Vagina (tissue), 2 donors: ENCODE measurements around the gene PARD3. TPM values are rescaled to one million over a fixed set of nuclear protein-coding genes. Genes with fewer than 3 reads are reported as not detected.
"Not testable (repeated sequence)": the region's sequence is repeated elsewhere in the genome, so short reads cannot be mapped to it uniquely, and the experiment has no call there.

Experiments used
- DNase-seq, 2 donors: peaks; one replicate each; pipeline ENCODE4 v3.0.0-alpha.2; 2017; ENCODE audit errors: extremely low spot score in 2 of 2
- H3K27ac ChIP-seq: fragments of 200-600 bp; sonication (generic); one replicate; pipeline ENCODE4 v1.5.1; 2019
- H3K27me3 ChIP-seq: fragments of 200-600 bp; sonication (generic); one replicate; pipeline ENCODE4 v1.5.1; 2019
- H3K36me3 ChIP-seq, 2 donors: fragments of 200-600 bp; sonication (generic); one replicate each; pipeline ENCODE4 v1.5.1; 2017 to 2019
- H3K4me1 ChIP-seq: fragments of 200-600 bp; sonication (generic); one replicate; pipeline ENCODE4 v1.5.1; 2019
- H3K4me3 ChIP-seq, 2 donors: fragments of 200-600 bp; sonication (generic); 1 replicate in 1 of 2; 2 replicates in 1 of 2; pipeline ENCODE4 v1.5.1; 2016 to 2019
- H3K9me3 ChIP-seq: fragments of 200-600 bp; sonication (generic); one replicate; pipeline ENCODE4 v1.5.1; 2019
- CTCF ChIP-seq, 3 experiments: fragments of 450-650 bp in 2 of 3; fragments of 200-600 bp in 1 of 3; sonication (generic) in 1 of 3; IDR thresholded peaks; one replicate each; pipeline ENCODE4 v1.5.1; 2017 to 2019; ENCODE audit warnings: antibody characterized with exemption in 3 of 3, mild to moderate bottlenecking in 2 of 3, moderate library complexity in 2 of 3
- POLR2A ChIP-seq, 2 donors: fragments of 450-650 bp; IDR thresholded peaks; one replicate each; pipeline ENCODE4 v1.6.1; 2017; ENCODE audit warnings: antibody characterized with exemption in 2 of 2, mild to moderate bottlenecking in 2 of 2, moderate library complexity in 2 of 2
- POLR2AphosphoS5 ChIP-seq, 2 donors: sonication (generic); formaldehyde crosslinking; IDR thresholded peaks; one replicate each; pipeline ENCODE4 v1.9.0; 2017; ENCODE audit warnings: antibody characterized with exemption in 2 of 2, mild to moderate bottlenecking in 2 of 2, low read depth in 1 of 2; ENCODE audit not compliant: insufficient read depth in 1 of 2
- intact Hi-C: fragments of 100-400 bp; cut with DNase I; formaldehyde crosslinking; loops from one replicate; pipeline ENCODE4 v1.15.1; 2023
- total RNA-seq: library from RNA; depleted of rRNA; stranded (reverse); fragments of >200 nt; gene quantifications from one replicate; pipeline ENCODE4 v1.2.3, GENCODE V29; 2016

PARD3 gene
- total RNA-seq, 1 donor from 2014 or later, result 95.5 TPM

DNA sequence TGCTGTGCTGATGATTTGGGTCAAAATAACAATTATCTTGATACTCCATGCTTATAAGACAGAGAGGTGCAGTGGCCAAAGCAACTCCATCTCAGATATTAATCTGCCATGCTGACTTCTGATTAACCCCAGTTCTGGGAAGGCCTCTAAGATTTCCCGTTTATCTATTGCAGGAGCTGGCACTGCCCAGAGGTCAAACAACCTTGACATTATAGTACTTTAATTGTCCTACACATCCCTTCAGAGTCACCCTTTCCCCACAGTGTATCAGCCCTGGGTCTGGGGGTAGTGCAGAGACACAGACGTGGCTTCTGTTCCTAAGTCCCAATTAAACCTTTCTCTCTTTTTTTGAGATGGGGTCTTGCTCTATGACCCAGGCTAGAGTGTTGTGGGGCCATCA, 63.8 kb downstream of the PARD3 start:
- Histone ChIP-seq H3K36me3 (no peaks in the 10 kb centered on the region), H3K4me3 (no peak overlapping the region), H3K27ac (no peak overlapping the region), H3K4me1 (peaks cover 63% of the 10 kb centered on the region), H3K9me3 (no peaks in the 10 kb centered on the region), H3K27me3 (no peaks in the 10 kb centered on the region)
- TF ChIP-seq CTCF (IDR thresholded peaks at IDR 0.05), result no peak
- TF ChIP-seq POLR2AphosphoS5 (IDR thresholded peaks at IDR 0.05; ENCODE audit: insufficient read depth in 1 of 2, low read depth in 1 of 2), result no peak
- no peak for TF ChIP-seq POLR2A (IDR thresholded peaks at IDR 0.05)
- DNase-seq, result no peak
- intact Hi-C loops, result no loop called here

DNA sequence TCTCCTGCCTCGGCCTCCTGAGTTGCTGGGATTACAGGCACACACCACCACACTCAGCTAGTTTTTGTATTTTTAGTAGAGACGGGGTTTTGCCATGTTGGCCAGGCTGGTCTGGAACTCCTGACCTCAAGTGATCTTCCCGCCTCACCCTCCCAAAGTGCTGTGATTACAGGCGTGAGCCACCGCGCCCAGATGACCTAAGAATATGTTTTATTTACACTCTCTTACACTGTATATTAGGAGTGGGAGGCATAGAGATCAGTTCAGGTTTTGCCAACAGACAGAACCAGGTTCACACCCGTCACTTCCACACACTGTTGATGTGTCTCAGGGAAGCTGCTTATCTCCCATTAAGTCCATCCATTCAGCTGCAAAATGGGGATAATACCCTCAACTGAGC, 64.3 kb downstream of the PARD3 start:
- H3K36me3 ChIP-seq, H3K4me3 ChIP-seq, H3K9me3 ChIP-seq, intact Hi-C loops, H3K27ac ChIP-seq, DNase-seq, H3K27me3 ChIP-seq: not testable (repeated sequence)
- H3K4me1 ChIP-seq, result peaks cover 66% of the 10 kb centered on the region

GRCh38 chr10:34748767-34749166, 66.3 kb downstream of the PARD3 start:
- DNase-seq, result no peak
- no peak overlapping the region for H3K27ac ChIP-seq
- H3K4me3 ChIP-seq, result no peak overlapping the region
- H3K27me3 ChIP-seq, result no peaks in the 10 kb centered on the region
- no peaks in the 10 kb centered on the region for H3K9me3 ChIP-seq
- intact Hi-C loops, result no loop called here
- no peaks in the 10 kb centered on the region for H3K36me3 ChIP-seq
- H3K4me1 ChIP-seq, result peaks cover 67% of the 10 kb centered on the region
- TF ChIP-seq POLR2A (IDR thresholded peaks at IDR 0.05), result no peak
- TF ChIP-seq CTCF (IDR thresholded peaks at IDR 0.05), result no peak
- TF ChIP-seq POLR2AphosphoS5 (IDR thresholded peaks at IDR 0.05; ENCODE audit: insufficient read depth in 1 of 2, low read depth in 1 of 2), result no peak

DNA sequence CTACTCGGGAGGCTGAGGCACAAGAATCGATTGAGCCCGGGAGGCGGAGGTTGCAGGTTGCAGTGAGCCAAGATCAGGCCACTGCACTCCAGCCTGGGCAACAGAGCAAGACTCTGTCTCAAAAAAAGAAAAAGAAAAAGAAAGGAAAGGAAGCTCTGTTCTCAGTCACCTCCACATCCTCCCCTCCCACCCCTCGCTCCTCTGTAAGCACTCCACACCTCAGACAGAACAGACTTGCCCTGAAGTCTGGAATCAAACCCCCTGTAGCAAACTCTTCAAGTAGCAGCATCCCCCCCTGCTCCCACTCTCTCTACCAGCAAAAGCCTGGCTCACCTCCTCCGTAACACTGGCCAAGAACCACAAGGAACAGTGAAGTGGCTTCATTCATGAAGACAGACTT, 66.7 kb downstream of the PARD3 start:
- no peaks in the 10 kb centered on the region for H3K9me3 ChIP-seq
- peaks cover 67% of the 10 kb centered on the region for H3K4me1 ChIP-seq
- TF ChIP-seq POLR2A (IDR thresholded peaks at IDR 0.05), result no peak
- no peak for TF ChIP-seq CTCF (IDR thresholded peaks at IDR 0.05)
- no peak for TF ChIP-seq POLR2AphosphoS5 (IDR thresholded peaks at IDR 0.05; ENCODE audit: insufficient read depth in 1 of 2, low read depth in 1 of 2)
- no peaks in the 10 kb centered on the region for H3K36me3 ChIP-seq
- no peak overlapping the region for H3K4me3 ChIP-seq
- intact Hi-C loops, result no loop called here
- no peak for DNase-seq
- H3K27me3 ChIP-seq, result no peaks in the 10 kb centered on the region
- no peak overlapping the region for H3K27ac ChIP-seq

DNA sequence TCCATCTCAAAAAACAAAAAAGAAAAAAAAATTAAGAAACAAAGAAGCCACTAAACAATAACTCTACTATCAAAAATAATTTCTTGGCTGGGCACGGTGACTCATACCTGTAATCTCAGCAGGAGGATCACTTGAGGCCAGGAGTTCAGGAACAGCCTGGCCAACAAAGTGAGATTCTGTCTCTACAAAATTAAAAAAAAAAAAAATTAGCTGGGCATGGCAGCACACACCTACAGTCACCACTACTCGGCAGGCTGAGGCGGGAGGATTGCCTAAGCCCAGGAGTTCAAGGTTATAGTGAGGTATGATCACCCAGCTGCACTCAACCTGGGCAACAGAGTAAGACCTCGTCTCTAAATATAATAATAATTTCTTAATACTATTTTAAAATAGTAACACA, 69.0 kb downstream of the PARD3 start:
- Histone ChIP-seq H3K4me3 (no peak overlapping the region), H3K9me3 (no peaks in the 10 kb centered on the region), H3K36me3 (no peaks in the 10 kb centered on the region), H3K27ac (no peak overlapping the region), H3K4me1 (peaks cover 59% of the 10 kb centered on the region), H3K27me3 (no peaks in the 10 kb centered on the region)
- DNase-seq, result no peak
- TF ChIP-seq POLR2AphosphoS5 (IDR thresholded peaks at IDR 0.05; ENCODE audit: insufficient read depth in 1 of 2, low read depth in 1 of 2) (no peak), CTCF (IDR thresholded peaks at IDR 0.05) (no peak), POLR2A (IDR thresholded peaks at IDR 0.05) (no peak)
- intact Hi-C loops, result no loop called here

GRCh38 chr10:34745244-34745643, 69.9 kb downstream of the PARD3 start:
- no peaks in the 10 kb centered on the region for H3K9me3 ChIP-seq
- no peak overlapping the region for H3K4me3 ChIP-seq
- H3K27ac ChIP-seq, result no peak overlapping the region
- peaks cover 64% of the 10 kb centered on the region for H3K4me1 ChIP-seq
- no peak for DNase-seq
- no peaks in the 10 kb centered on the region for H3K36me3 ChIP-seq
- intact Hi-C loops, result no loop called here
- H3K27me3 ChIP-seq, result no peaks in the 10 kb centered on the region
- TF ChIP-seq CTCF (IDR thresholded peaks at IDR 0.05), result no peak
- no peak for TF ChIP-seq POLR2A (IDR thresholded peaks at IDR 0.05)
- TF ChIP-seq POLR2AphosphoS5 (IDR thresholded peaks at IDR 0.05; ENCODE audit: insufficient read depth in 1 of 2, low read depth in 1 of 2), result no peak
